Measurements from ENCODE around the gene BSPRY.
A peak's percentile ranks its signal among the peaks of the same experiment; 100 is the strongest.
"Not testable (repeated sequence)": the region's sequence is repeated elsewhere in the genome, so short reads cannot be mapped to it uniquely, and the experiment has no call there.

BSPRY gene

GRCh38 chr9:113397203-113397631, 47.9 kb downstream of the BSPRY start:
- no peak for DNase-seq

GRCh38 chr9:113398796-113399195, 49.5 kb downstream of the BSPRY start:
- no peak for DNase-seq

GRCh38 chr9:113399646-113400200, 50.4 kb downstream of the BSPRY start:
- no peak for DNase-seq

GRCh38 chr9:113401027-113401792, 51.9 kb downstream of the BSPRY start, which contains the start of gene ALAD:
TSS of gene ALAD (minus strand) at chr9:113401284. CDS start at chr9:113393559, 7,725 bp downstream.
- DNase-seq: peak; percentile 99

- no peak for DNase-seq
Measured at GRCh38 chr9:113403646-113404045, 54.3 kb downstream of the BSPRY start.

GRCh38 chr9:113406353-113406752, 57.0 kb downstream of the BSPRY start:
- not testable (repeated sequence) for DNase-seq

GRCh38 chr9:113406873-113407511, 57.7 kb downstream of the BSPRY start:
- DNase-seq: peak; percentile 75

GRCh38 chr9:113409481-113409880, 60.1 kb downstream of the BSPRY start:
- DNase-seq: no peak

- DNase-seq: no peak
Measured at GRCh38 chr9:113409883-113410206, 60.5 kb downstream of the BSPRY start.

GRCh38 chr9:113410207-113410864, 61.0 kb downstream of the BSPRY start, which contains the start of the genes C9orf43 and POLE3:
TSS of gene C9orf43 (plus strand) at chr9:113410747. CDS start at chr9:113413494, 2,747 bp downstream.
TSS of gene POLE3 (minus strand) at chr9:113410675. CDS start at chr9:113410293, 382 bp downstream.
- DNase-seq: peak; percentile 95

GRCh38 chr9:113416149-113416721, 66.9 kb downstream of the BSPRY start:
- no peak for DNase-seq

GRCh38 chr9:113417370-113417769, 68.0 kb downstream of the BSPRY start:
- DNase-seq: peak; percentile 23

Data from CD4-positive, alpha-beta T cell treated with Interleukin-10 for 1 hour (primary cell).